G401.6 (cell line): ENCODE data around the gene EXPH5.
"Not testable (repeated sequence)": the region's sequence is repeated elsewhere in the genome, so short reads cannot be mapped to it uniquely, and the experiment has no call there.

ENCODE experiments used
- FAIRE-seq: peaks from 2 replicates; lab custom pipeline; 2012; peaks lifted over from hg19 to GRCh38; lab: Jason Lieb, UNC

EXPH5 gene

GRCh38 chr11:108593214-108593922, at the start of gene EXPH5:
Gene EXPH5 (minus strand): TSS chr11:108593768. CDS start chr11:108593536, 232 bp downstream.
- peak; percentile 96 for FAIRE-seq

DNA sequence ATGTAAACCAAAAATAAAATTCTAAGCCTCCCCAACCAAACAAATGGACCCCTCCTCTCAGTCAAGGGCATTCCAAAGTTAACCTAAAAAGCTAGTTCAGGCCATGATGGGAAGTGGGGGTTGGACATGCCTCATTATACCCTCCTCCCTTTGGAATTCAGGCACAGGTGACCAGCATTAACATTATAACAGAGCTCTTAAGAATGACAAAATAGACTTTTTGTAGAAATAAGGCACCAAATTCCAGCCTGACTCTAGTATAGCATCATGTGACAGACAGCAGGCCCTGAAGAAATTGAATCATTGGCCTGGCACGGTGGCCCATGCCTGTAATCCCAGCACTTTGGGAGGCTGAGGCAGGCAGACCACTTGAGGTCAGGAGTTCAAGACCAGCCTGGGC, 48.2 kb upstream of the EXPH5 start:
- not testable (repeated sequence) for FAIRE-seq

DNA sequence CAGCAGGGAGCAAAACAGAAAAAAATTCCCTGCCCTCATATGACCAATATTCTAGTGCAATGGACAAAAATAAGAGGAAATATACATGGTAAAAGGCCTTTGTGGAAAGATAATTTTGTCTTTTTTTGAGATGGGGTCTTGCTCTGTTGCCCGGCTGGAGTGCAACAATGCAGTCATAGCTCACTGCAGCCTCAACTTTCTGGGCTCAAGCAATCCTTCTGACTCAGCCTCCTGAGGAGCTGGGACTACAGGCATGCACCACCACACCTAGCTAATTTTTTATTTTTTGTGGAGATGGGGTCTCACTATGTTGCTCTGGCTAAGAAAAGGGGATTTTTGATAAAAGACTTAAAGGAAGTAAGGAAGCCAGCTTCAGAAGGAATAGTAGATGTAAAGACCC, 45.6 kb upstream of the EXPH5 start:
- FAIRE-seq, result no peak

DNA sequence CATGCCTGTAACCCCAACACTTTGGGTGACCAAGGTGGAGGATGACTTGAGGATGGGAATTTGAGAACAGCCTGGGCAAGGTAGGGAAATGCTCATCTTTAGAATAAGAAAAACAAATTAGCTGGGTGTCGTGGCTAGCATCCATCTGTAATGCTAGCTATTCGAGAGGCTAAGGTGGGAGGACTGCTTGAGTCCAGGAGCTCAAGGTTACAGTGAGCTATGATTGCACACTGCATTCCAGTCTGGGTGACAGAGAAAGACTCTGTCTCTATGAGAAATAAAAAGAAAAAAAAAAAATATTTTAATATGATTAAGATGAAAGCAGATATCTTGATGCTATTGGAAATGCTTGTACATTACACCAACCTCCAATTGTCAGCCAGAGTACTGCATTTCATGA, 42.7 kb upstream of the EXPH5 start:
- FAIRE-seq, result no peak

DNA sequence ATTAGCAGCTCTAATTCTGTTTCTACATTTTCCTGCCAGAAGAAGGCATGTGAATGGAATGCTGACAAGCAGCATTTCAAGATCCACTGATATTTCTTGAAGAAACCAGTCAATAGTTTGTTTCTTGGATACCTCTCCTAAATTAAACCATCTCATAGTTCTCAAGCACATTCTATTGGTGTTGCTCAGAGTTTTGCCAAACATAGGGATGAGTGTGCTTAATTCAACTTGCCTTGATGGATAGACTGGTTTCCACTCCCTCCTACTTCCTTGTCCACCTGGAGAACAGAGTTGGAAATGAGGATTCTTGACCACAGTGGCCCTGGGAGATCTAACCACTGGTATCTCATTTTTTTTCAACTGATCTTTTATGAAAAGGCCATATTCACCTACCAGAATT, 41.5 kb upstream of the EXPH5 start:
- no peak for FAIRE-seq

DNA sequence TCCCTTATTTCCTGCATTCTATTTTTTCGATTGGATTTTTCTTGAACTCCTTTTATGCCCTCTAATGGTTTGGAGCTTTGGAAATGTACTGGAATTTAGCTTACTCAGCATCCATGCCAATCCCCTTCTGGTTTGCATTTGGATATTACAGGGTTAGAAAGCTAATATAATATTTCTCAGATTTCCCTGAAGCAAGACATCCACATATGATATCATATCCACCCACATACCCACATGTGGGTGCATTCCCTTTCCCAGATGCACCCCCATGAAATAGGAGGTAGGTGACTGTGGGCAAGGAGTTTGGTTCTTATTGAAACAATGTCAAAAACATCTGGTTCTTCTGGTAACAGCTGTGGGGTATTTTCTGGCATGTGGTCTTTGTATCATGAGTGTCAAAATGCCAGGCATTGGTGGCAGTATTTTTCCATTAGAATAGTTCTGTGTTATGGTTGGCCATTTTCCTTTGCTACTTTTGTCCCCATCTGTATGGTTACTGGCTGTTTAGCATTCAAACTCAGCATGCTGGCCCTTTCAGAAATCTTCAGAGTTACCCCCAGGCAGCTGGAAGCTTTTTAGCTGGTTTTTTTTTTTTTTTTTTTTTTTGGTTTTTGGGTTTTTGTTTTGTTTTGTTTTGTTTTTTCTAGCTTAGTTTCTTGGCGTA, 38.6 kb upstream of the EXPH5 start:
- no peak for FAIRE-seq

DNA sequence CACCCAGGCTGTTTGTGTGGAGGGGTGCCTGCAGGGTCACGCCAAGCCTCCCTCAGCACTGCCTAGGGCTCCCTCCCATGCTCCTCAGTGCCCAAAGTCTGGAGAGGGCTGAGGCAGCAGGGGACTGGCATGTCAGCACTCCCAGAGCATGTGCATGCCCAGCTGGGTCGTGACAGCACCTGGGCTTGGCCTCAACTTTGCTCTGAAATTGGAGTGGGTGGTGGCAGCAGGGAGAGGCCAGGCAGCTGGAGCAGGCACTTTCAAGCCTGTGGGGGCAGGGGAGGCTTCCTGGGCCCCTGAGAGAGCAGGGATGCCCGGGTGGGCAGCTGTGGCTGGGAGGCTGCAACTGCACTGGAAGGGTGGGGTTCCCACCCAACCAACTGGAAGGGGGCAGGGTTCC, 35.7 kb upstream of the EXPH5 start:
- no peak for FAIRE-seq

DNA sequence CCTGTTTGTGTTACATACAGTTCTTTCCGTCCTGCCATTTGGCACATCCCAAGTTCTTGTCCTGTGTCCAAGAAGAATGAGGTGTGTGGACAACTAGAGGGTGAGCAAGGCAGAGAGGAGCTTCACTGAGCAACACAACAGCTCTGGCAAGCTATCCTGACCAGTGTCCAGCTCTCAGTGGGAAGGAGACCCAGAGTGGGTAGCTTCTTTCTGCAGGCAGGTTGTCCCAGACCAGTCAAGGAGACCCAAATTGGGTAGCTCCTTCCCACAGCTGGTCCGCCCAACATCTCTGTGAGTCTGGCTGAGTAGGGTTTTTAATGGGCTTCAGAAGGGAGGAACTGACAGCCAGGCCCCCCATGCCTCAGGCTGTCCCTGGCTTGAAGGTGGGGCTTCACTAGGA, 35.2 kb upstream of the EXPH5 start:
- no peak for FAIRE-seq

- no peak for FAIRE-seq
These were observed 34.8 kb upstream of the EXPH5 start for GRCh38 chr11:108628326-108628725.

DNA sequence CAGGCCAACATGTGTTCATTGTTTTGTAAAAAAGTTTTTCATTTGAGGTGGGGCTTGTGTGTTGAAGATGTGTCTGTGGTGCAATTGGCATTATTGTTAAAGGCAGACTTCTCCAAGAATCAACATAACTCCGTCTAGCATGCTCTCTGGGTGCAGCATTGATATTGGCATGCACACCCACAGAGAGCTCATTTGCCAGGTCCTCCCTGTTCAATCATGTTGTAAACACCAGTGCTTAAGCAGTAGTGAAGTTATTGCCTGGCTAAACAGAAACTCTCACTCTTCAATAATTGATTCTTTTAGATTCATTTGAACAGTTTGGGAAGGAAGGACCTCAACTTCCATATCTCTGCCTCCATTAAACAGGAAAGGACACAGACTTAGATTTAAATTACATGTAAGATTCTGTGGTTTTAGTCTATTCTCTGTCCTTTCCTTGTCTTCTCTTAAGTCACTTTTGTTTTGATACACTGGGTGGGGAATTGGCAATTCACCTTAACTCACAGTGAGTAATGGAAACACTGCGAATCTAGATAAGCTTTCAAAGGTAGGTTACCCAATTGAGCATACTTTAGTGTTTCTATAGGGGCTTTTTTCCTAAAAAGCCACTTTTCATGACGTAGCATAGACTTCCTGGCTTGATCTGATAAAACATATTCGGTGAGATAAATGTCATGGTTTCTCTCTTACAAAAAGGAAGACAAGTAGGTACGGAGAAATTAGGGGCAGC, 30.8 kb upstream of the EXPH5 start:
- no peak for FAIRE-seq

GRCh38 chr11:108622341-108622740, 28.8 kb upstream of the EXPH5 start:
- FAIRE-seq, result no peak

GRCh38 chr11:108620958-108621772, 27.6 kb upstream of the EXPH5 start:
- FAIRE-seq, result peak; percentile 56

- no peak for FAIRE-seq
These were observed 25.0 kb upstream of the EXPH5 start for GRCh38 chr11:108618529-108618928.

- no peak for FAIRE-seq
These were observed 23.5 kb upstream of the EXPH5 start for GRCh38 chr11:108617055-108617454.

DNA sequence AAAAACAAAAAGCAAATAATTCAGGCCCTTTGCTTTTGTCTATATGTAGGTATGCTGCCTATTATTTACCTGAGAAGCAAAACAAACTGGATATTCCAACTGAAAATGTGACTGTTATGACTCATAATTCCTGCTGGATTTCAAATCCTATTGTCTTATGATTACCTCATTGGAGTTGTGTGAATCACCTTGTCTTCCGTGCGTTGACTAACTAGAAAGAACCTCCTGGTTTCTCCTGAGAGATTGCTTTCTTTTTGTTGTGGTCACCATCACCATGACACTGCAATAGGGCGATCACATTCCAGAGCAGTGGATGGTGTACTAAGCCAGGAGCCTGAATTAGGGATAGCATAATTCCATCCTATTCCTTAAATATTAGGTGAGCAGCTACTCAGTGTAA, 23.0 kb upstream of the EXPH5 start:
- no peak for FAIRE-seq

DNA sequence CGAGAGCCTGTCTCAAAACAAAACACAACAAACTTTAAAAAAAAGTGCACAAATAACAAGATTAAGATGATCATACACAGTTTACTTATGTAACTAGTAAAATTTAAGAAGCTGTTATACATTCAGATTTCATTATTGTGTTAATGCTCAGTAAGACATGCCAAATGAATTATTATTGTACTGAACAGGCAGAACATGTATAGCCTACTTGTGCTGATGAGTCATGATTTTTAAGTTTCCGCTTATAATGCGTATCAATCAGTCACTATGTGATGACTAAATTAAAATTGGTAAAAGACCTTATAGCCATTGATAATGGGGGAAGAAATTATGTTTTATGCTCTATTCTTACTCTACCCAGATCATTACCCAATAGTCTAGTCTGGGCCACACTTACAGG, 20.5 kb upstream of the EXPH5 start:
- FAIRE-seq, result no peak

- no peak for FAIRE-seq
These were observed 16.1 kb upstream of the EXPH5 start for GRCh38 chr11:108609682-108610081.

GRCh38 chr11:108608548-108608947, 15.0 kb upstream of the EXPH5 start:
- FAIRE-seq, result no peak

DNA sequence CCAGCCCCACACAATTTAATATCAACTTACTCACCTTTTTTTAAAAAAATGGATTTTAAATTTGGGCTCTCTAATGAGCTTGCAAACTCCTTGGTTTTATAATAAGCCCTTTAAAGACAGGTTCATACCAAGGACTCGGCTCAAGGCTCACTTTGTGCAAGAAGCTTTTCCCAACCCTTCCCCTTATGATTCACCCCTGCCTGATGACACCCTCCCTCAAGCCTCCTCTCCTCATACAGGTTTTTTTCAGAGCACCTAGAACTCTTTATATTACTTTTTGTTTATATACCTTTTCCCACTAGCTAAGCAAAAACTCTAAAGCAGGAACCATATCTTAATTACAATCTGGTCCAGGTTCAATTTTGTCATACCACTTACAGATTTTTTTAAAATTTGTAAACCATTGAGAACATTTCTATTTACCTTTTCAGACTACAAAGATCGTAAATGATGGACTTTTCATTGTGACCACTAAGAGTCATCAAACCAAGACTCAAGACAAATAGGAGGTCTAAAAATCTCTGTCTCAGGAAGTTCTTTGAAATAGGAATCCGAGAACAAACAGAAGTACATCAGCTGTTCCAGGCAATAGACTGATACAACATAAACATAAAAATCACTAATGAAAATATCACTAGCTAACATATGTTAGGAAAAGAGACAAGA, 13.1 kb upstream of the EXPH5 start:
- no peak for FAIRE-seq

- FAIRE-seq, result no peak
These were observed 12.5 kb upstream of the EXPH5 start for GRCh38 chr11:108606070-108606469.

DNA sequence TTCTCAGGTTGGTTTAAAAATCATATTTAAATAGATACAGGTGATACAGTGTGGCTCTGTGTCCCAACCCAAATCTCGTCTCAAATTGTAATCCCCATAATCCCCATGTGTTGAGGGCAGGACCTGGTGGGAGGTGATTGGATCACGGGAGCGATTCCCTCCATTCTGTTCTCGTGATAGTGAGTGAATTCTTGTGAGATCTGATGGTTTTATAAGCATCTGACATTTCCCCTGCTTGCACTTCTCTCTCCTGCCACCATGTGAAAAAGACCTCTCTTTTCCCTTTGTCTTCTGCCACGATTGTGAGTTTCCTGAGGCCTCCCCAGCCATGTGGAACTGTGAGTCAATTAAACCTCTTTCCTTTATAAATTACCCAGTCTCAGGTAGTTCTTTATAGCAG, 9.2 kb upstream of the EXPH5 start:
- not testable (repeated sequence) for FAIRE-seq

GRCh38 chr11:108601150-108601549, 7.6 kb upstream of the EXPH5 start:
- FAIRE-seq, result no peak
